ENCODE results near the gene HYAL3.
A peak's percentile ranks its signal among the peaks of the same experiment; 100 is the strongest.
"Not testable (repeated sequence)": the region's sequence is repeated elsewhere in the genome, so short reads cannot be mapped to it uniquely, and the experiment has no call there.

HYAL3 gene

GRCh38 chr3:50288387-50289007 lies 10.7 kb downstream of the HYAL3 start:
- DNase-seq = no peak

- no peak for DNase-seq
These were observed 11.9 kb downstream of the HYAL3 start for GRCh38 chr3:50287262-50287661.

DNA sequence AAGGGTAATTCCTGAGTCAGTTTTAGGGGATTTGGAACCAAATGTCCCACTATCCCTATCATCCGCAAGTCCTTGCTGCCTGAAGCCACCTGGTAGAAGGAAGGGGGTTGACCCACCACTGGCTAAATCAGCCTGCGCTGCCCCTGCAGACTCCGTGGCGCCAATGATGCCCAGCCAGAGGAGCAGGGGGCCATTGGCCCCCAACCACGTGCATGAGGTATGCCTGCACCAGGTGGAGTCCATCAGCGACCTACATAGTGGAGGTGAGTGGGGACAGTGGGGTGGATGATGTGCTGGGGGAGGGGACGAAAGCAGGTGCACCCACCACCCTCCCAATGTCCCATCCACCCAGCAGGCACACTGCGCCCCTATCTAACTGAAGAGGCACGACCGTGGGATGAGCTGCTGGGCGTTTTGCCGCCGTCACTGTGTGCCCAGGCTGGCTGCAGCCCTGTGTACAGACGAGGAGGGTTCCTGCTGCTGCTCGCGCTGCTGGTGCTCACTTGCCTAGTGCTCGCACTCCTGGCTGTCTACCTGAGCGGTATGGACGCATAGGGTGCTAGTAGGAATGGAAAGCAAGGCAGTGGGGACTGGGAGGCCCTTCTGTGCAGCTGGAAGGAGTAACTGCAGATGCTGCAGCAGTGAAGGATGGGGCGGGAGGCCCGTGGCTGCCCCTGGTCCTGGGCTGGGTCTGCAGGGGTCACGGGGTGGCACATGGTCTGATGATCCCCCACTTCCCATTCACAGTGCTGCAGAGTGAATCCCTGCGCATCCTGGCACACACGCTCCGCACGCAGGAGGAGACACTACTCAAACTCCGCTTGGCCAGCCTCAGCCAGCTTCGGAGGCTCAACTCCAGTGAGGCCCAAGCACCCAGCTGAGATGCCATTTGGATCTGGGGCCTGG lies 12.6 kb downstream of the HYAL3 start:
- DNase-seq = no peak

GRCh38 chr3:50284121-50284520 lies 15.1 kb downstream of the HYAL3 start:
- not testable (repeated sequence) for DNase-seq

DNA sequence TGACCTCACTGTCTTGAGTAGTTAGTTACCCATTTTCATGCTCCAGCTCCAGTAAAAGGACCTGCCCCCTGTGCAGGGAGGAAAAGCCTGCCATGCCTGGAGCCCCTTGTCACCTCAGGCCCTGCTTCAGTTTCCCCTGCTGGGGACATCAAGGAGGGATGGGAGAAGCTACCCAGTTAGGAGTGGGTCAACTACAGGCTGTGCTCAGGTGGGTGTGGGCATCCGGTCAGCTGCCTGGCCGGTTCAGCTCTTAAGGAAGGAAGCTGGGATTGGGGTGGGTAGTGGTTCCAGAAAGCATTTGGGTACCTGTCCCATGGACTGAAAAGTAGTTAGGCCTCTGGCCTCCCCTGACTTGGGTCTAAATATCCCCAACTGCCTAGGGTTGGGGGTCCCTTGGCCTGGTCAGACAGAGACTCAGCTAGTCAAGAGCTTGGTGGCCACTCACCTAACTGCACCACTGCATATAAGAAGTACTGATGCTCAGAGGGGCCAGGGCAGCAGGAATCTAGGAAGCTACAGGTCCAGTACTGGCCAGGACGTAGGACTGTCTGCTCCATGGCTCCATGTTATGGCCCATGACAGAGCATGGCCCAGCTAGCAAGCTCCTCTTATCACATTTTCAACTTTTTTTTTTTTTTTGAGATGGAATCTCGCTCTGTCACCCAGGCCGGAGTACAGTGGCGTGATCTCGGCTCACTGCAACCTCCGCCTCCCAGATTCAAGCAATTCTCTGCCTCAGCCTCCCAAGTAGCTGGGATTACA lies 19.8 kb downstream of the HYAL3 start:
- DNase-seq = no peak

DNA sequence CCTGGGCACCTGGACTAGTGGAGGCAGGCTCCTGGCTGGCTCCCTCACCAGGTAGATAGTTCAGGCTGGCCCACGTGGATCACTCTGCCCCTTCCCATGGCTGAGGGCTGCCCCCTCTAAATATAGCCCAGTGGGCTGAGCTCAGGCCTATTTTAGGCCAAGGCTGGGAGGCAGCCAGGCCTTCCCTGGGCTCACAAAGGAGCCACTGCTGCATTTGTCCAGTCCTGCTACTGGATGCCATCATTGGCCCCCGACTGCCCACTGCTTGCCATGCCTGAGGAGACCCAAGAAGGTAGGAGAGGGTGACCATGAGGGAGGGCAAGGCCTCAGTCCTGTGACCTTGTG lies 20.4 kb downstream of the HYAL3 start, which contains the start of gene LSMEM2:
Gene LSMEM2 (plus strand): TSS at position 208 of the 345 bp plus-strand sequence. CDS start 27 bp downstream, at position 235.
- DNase-seq = no peak

DNA sequence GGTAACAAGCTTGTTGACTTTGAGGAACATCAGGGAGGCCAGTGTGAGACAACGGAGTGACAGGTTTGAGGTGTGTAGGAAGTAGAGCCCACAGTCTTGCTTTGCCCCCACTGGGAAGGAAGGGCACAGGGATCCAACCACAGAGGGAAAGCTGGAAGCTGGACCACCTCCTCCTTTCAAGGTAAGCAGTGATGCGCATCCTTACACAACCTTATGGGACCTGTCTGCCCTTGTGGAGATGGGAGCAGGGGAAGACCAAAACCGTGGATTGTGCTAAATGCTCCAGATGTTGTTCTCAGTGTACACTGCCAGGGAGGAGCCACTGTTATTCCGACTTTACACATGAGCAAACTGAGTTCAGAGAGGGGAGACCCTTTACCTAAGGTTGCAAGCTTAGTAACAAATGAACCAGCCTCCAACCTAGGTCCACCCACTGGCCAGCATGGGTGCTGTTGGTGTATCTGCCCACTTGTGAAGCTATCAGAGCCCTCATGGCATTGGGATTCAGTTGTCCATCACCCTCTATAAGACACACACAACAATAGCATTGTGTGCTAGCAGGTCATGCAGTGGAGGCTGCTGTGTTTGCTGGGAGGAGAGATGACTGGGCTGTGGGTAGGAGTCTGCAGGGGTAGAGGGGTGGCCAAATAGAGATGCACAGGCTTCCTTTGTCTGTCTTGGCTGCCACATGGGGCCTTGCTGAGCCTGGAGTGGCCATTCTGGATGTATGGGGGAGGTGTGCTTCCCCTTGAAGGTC lies 20.9 kb downstream of the HYAL3 start:
- DNase-seq = no peak

- DNase-seq = no peak
These were observed 22.5 kb downstream of the HYAL3 start for GRCh38 chr3:50276762-50277101.

DNA sequence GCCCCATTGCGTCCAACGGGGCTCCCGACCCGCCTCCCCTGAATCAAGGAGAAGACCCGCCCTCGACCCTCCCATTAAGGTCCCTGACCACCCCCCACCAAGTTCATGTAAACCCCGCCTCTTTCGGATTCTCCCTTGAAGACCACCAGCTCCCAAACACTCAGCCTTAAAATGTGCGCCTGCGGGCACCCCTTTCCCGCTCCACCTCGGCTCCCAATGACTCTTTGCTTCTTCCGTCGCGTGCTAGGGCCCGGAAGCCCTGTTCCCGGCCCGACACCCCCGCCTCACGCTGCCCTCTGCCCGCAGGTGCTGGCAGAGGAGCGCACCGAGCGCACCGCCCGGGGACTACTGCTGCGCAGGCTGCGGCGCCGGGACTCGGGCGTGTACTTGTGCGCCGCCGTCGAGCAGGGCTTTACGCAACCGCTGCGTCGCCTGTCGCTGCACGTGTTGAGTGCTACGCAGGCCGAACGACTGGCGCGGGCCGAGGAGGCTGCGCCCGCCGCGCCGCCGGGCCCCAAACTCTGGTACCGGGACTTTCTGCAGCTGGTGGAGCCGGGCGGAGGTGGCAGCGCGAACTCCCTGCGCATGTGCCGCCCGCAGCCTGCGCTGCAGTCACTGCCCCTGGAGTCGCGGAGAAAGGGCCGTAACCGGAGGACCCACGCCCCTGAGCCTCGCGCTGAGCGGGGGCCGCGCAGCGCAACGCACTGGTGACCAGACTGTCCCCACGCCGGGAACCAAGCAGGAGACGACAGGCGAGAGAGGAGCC lies 23.0 kb downstream of the HYAL3 start:
- DNase-seq = no peak

- DNase-seq = no peak
These were observed 23.8 kb downstream of the HYAL3 start for GRCh38 chr3:50275141-50275995.

DNA sequence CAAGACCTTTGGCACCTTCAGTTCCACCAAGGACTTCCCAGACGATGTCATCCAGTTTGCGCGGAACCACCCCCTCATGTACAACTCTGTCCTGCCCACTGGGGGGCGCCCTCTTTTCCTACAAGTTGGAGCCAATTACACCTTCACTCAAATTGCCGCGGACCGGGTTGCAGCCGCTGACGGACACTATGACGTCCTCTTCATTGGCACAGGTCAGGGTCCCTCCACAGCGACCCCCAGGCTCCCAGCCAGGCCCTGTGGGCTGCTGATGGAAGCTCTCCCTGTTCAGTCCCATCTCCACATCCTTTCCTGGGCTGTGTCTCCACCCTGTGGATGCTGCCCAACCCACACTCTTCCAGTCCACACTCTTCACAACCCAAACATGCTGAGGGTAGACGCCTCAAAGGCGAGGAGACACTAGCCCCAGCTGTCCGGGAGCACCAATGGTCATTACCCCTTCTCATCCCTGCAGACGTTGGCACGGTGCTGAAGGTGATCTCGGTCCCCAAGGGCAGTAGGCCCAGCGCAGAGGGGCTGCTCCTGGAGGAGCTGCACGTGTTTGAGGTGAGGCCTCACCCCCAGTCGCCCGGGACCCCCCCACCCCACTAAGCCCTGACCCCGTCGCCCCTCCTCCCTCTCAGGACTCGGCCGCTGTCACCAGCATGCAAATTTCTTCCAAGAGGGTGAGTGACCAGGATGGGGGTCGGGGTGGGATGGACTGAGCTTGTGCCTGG lies 24.7 kb downstream of the HYAL3 start:
- DNase-seq = peak; percentile 68

DNA sequence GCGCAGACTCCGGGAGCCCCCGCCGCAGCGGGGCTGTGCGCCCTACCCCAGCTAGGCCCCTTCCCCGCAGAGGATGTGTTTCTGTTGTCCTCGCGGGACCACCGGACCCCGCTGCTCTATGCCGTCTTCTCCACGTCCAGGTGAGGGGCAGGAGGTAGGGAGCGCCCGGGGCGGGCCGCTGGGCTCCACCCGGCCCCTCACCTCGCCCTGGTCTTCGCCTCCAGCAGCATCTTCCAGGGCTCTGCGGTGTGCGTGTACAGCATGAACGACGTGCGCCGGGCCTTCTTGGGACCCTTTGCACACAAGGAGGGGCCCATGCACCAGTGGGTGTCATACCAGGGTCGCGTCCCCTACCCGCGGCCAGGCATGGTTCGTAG lies 25.5 kb downstream of the HYAL3 start:
- no peak for DNase-seq

DNA sequence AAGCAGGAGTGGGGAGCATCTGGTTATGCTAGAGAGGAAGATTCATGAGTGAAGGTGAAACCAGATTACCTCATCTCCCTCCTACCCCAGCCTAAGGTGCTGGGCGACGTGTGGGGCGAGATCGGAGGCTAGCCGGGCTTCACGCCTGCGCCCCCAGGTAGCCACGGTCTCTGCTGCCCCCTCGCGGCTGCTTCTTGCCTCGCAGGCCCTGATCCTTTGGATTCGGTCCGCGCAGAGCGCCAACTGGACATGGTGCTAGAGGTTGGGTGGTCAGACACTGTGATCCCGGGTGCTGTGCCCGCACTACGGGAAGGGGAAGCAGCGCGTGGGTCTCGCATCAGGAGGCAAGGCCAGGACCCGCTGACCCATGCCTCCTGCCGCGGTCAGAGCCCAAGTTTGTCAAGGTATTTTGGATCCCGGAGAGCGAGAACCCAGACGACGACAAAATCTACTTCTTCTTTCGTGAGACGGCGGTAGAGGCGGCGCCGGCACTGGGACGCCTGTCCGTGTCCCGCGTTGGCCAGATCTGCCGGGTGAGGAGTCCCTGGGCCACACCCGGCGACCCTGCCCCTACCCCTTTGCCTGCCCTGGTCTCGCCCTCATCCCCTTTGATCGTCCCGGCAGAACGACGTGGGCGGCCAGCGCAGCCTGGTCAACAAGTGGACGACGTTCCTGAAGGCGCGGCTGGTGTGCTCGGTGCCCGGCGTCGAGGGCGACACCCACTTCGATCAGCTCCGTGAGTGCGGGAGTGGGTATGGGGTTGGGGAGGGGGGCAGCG lies 26.1 kb downstream of the HYAL3 start:
- DNase-seq = peak; percentile 93

GRCh38 chr3:50272538-50272910 lies 26.7 kb downstream of the HYAL3 start:
- DNase-seq = not testable (repeated sequence)

- no peak for DNase-seq
These were observed 27.8 kb downstream of the HYAL3 start for GRCh38 chr3:50271314-50271936.

GRCh38 chr3:50270422-50271224 lies 28.6 kb downstream of the HYAL3 start:
- DNase-seq = no peak

DNA sequence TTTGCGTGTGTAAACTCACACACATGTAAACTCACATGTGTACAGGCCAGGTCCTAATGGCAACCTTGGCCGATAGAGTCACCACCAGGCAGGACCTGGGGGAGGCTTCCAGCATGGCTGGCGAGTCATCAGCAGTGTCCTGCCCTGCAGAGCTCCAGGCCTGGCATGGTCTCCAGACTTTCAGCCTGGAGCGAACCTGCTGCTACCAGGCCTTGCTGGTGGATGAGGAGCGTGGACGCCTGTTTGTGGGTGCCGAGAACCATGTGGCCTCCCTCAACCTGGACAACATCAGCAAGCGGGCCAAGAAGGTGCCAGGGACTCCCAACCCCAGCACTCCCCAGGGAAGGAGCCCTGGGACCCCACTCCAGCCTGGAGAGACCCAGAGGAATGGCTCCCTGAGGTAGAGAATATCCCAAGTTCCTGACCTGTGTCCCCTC lies 29.2 kb downstream of the HYAL3 start:
- DNase-seq = no peak

DNA sequence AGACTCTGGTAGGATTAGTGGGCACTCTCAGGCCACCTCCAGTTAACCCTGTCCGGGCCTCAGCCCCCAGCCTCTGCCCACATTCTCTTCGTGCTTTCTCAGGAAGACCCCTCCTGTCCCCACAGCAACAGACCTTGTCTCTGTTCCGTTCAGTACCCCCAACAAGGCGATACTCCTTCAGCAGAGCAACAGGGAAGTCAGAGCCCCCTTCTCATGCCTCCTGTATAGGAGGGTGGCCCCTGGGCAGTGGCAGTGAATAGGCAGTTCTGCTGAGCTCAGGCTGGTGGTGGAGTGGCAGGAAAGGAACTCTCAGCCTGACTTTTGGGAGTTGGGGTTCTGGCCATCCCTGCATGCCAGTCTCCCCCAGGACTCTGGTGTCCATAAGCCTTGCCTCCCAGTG lies 29.7 kb downstream of the HYAL3 start:
- no peak for DNase-seq
